ENCODE data around the gene KSR1. TPM values are rescaled to one million over a fixed set of nuclear protein-coding genes. Genes with fewer than 3 reads are reported as not detected.

The KSR1 gene
- total RNA-seq, 1 experiment from 2014 or later = 41.7 TPM

GRCh38 chr17:27521281-27522027, 65.2 kb downstream of the KSR1 start:
- intact Hi-C loops (cut with micrococcal nuclease; ENCODE audit: unreplicated experiment) = loop anchor here (10.0 kb wide), 1 partner anchor 63 kb away; no protein-coding TSS in a partner anchor
- peaks cover 6% of the 10 kb centered on the region for H3K4me1 ChIP-seq (ENCODE audit: insufficient read depth, low read length, poor library complexity, severe bottlenecking)
- H3K36me3 ChIP-seq (ENCODE audit: insufficient read depth, low read length, poor library complexity, severe bottlenecking) = no peaks in the 10 kb centered on the region
- BruUV-seq (replicated peaks) = no TSS peak
- ChIA-PET POLR2A (ENCODE audit: low non-redundant PET) (interaction anchor here (0.7 kb wide), 1 partner anchor 11 kb away, joined by 6 read pairs; no protein-coding TSS in a partner anchor), CTCF (no interaction called here)
- H3K9me3 ChIP-seq (ENCODE audit: low read depth, low read length, poor library complexity, severe bottlenecking) = no peaks in the 10 kb centered on the region
- no peak overlapping the region for H3K4me3 ChIP-seq (ENCODE audit: low read depth, low read length, poor library complexity, severe bottlenecking)
- no peak overlapping the region for H3K27ac ChIP-seq (ENCODE audit: low read depth, low read length, poor library complexity, severe bottlenecking)
- no peaks in the 10 kb centered on the region for H3K27me3 ChIP-seq (replicated peaks; ENCODE audit: insufficient read depth, low read depth, low read length, poor library complexity)
- DNase-seq (ENCODE audit: low spot score) = no peak
- TF ChIP-seq CTCF (conservative IDR thresholded peaks at IDR 0.05; ENCODE audit: low read depth, low read length) (no peak), EZH2 (IDR thresholded peaks at IDR 0.05; ENCODE audit: borderline replicate concordance, low read depth, low read length, poor library complexity, severe bottlenecking) (no peak)

- ChIA-PET CTCF (interaction anchor here (0.7 kb wide), 1 partner anchor 289 kb away, joined by 4 read pairs; no protein-coding TSS in a partner anchor), POLR2A (ENCODE audit: low non-redundant PET) (no interaction called here)
- no TSS peak for BruUV-seq (replicated peaks)
- Histone ChIP-seq H3K4me1 (ENCODE audit: insufficient read depth, low read length, poor library complexity, severe bottlenecking) (peaks cover 12% of the 10 kb centered on the region), H3K9me3 (ENCODE audit: low read depth, low read length, poor library complexity, severe bottlenecking) (no peaks in the 10 kb centered on the region), H3K36me3 (ENCODE audit: insufficient read depth, low read length, poor library complexity, severe bottlenecking) (no peaks in the 10 kb centered on the region), H3K4me3 (ENCODE audit: low read depth, low read length, poor library complexity, severe bottlenecking) (no peak overlapping the region), H3K27me3 (replicated peaks; ENCODE audit: insufficient read depth, low read depth, low read length, poor library complexity) (no peaks in the 10 kb centered on the region), H3K27ac (ENCODE audit: low read depth, low read length, poor library complexity, severe bottlenecking) (no peak overlapping the region)
- intact Hi-C loops (cut with micrococcal nuclease; ENCODE audit: unreplicated experiment) = loop anchor here (10.0 kb wide), 1 partner anchor 63 kb away; no protein-coding TSS in a partner anchor
- TF ChIP-seq EZH2 (IDR thresholded peaks at IDR 0.05; ENCODE audit: borderline replicate concordance, low read depth, low read length, poor library complexity, severe bottlenecking) (no peak), CTCF (conservative IDR thresholded peaks at IDR 0.05; ENCODE audit: low read depth, low read length) (no peak)
- no peak for DNase-seq (ENCODE audit: low spot score)
Measured at GRCh38 chr17:27522028-27522635, 65.9 kb downstream of the KSR1 start.

- ChIA-PET CTCF (no interaction called here), POLR2A (ENCODE audit: low non-redundant PET) (no interaction called here)
- no peak for TF ChIP-seq CTCF (conservative IDR thresholded peaks at IDR 0.05; ENCODE audit: low read depth, low read length)
- no peak for TF ChIP-seq EZH2 (IDR thresholded peaks at IDR 0.05; ENCODE audit: borderline replicate concordance, low read depth, low read length, poor library complexity, severe bottlenecking)
- intact Hi-C loops (cut with micrococcal nuclease; ENCODE audit: unreplicated experiment) = loop anchor here (10.0 kb wide), 1 partner anchor 61 kb away; no protein-coding TSS in a partner anchor
- H3K27ac ChIP-seq (ENCODE audit: low read depth, low read length, poor library complexity, severe bottlenecking) = no peak overlapping the region
- no peaks in the 10 kb centered on the region for H3K9me3 ChIP-seq (ENCODE audit: low read depth, low read length, poor library complexity, severe bottlenecking)
- H3K4me1 ChIP-seq (ENCODE audit: insufficient read depth, low read length, poor library complexity, severe bottlenecking) = peaks cover 17% of the 10 kb centered on the region
- DNase-seq (ENCODE audit: low spot score) = no peak
- no peak overlapping the region for H3K4me3 ChIP-seq (ENCODE audit: low read depth, low read length, poor library complexity, severe bottlenecking)
- H3K27me3 ChIP-seq (replicated peaks; ENCODE audit: insufficient read depth, low read depth, low read length, poor library complexity) = no peaks in the 10 kb centered on the region
- BruUV-seq (replicated peaks) = no TSS peak
- H3K36me3 ChIP-seq (ENCODE audit: insufficient read depth, low read length, poor library complexity, severe bottlenecking) = no peaks in the 10 kb centered on the region
Measured at GRCh38 chr17:27523712-27524111, 67.5 kb downstream of the KSR1 start.
